ENCODE measurements around the gene TP63.

TP63 gene

DNA sequence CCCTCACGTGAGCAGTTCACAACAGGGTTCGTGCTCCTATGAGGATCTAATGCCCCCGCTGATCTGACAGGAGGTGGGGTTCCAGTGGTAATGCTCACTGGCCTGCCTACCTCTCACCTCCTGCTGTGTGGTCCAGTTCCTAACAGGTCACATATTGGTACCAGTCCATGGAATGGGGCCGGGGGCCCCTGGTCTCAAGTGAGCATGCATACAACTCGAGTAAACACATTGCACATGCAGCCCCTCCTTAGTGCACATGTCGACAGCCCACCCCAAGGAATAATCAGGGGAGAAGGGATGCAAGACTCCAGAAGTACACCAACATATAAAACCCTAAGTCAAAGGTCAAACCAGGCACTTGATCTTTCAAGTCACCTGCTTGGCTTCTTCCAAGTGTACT lies 127.0 kb downstream of the TP63 start:
- H3K27ac ChIP-seq (replicated peaks) = no peak overlapping the region
- H3K4me3 ChIP-seq (replicated peaks; ENCODE audit: insufficient read depth, low read length) = no peak overlapping the region
- DNase-seq (ENCODE audit: low read depth in 1 of 2, low spot score in 1 of 2) = no peak
- no peak for TF ChIP-seq SPI1 (IDR thresholded peaks at IDR 0.05; ENCODE audit: borderline replicate concordance, low read depth)
- no peaks in the 10 kb centered on the region for H3K27me3 ChIP-seq (ENCODE audit: insufficient read depth, poor library complexity, severe bottlenecking)

DNA sequence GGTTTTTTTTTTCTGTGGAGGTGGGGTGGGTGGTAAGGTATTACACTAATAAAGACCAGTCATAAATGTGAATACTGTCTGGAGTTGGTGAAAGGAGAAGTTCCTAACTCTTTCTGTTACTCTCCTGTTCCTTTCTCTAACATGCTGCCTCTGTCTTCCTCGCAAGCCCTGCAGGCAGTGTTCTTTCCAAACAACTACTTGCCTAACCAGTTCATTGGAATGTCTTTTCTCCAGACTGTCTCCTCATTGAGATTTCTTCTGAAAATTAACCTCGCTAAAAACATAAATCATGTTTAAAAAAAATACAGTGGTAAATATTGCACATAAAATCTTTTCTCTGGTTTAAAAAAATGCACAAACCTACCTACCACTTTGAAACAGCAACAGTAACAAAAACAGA lies 135.2 kb downstream of the TP63 start:
- DNase-seq (ENCODE audit: low read depth in 1 of 2, low spot score in 1 of 2) = no peak
- H3K4me3 ChIP-seq (replicated peaks; ENCODE audit: insufficient read depth, low read length) = no peak overlapping the region
- H3K27me3 ChIP-seq (ENCODE audit: insufficient read depth, poor library complexity, severe bottlenecking) = no peaks in the 10 kb centered on the region
- TF ChIP-seq, protein P1, sequence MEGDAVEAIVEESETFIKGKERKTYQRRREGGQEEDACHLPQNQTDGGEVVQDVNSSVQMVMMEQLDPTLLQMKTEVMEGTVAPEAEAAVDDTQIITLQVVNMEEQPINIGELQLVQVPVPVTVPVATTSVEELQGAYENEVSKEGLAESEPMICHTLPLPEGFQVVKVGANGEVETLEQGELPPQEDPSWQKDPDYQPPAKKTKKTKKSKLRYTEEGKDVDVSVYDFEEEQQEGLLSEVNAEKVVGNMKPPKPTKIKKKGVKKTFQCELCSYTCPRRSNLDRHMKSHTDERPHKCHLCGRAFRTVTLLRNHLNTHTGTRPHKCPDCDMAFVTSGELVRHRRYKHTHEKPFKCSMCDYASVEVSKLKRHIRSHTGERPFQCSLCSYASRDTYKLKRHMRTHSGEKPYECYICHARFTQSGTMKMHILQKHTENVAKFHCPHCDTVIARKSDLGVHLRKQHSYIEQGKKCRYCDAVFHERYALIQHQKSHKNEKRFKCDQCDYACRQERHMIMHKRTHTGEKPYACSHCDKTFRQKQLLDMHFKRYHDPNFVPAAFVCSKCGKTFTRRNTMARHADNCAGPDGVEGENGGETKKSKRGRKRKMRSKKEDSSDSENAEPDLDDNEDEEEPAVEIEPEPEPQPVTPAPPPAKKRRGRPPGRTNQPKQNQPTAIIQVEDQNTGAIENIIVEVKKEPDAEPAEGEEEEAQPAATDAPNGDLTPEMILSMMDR (IDR thresholded peaks at IDR 0.05; ENCODE audit: insufficient read depth, low read length) = no peak
- TF ChIP-seq GABPA (IDR thresholded peaks at IDR 0.05; ENCODE audit: low read depth) = no peak
- no peak for TF ChIP-seq SPI1 (IDR thresholded peaks at IDR 0.05; ENCODE audit: borderline replicate concordance, low read depth)
- TF ChIP-seq, protein P2, sequence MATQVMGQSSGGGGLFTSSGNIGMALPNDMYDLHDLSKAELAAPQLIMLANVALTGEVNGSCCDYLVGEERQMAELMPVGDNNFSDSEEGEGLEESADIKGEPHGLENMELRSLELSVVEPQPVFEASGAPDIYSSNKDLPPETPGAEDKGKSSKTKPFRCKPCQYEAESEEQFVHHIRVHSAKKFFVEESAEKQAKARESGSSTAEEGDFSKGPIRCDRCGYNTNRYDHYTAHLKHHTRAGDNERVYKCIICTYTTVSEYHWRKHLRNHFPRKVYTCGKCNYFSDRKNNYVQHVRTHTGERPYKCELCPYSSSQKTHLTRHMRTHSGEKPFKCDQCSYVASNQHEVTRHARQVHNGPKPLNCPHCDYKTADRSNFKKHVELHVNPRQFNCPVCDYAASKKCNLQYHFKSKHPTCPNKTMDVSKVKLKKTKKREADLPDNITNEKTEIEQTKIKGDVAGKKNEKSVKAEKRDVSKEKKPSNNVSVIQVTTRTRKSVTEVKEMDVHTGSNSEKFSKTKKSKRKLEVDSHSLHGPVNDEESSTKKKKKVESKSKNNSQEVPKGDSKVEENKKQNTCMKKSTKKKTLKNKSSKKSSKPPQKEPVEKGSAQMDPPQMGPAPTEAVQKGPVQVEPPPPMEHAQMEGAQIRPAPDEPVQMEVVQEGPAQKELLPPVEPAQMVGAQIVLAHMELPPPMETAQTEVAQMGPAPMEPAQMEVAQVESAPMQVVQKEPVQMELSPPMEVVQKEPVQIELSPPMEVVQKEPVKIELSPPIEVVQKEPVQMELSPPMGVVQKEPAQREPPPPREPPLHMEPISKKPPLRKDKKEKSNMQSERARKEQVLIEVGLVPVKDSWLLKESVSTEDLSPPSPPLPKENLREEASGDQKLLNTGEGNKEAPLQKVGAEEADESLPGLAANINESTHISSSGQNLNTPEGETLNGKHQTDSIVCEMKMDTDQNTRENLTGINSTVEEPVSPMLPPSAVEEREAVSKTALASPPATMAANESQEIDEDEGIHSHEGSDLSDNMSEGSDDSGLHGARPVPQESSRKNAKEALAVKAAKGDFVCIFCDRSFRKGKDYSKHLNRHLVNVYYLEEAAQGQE (IDR thresholded peaks at IDR 0.05; ENCODE audit: insufficient replicate concordance, low read depth) = no peak
- no peak for TF ChIP-seq POLR2AphosphoS5 (IDR thresholded peaks at IDR 0.05; ENCODE audit: low read depth)
- no peak overlapping the region for H3K27ac ChIP-seq (replicated peaks)

DNA sequence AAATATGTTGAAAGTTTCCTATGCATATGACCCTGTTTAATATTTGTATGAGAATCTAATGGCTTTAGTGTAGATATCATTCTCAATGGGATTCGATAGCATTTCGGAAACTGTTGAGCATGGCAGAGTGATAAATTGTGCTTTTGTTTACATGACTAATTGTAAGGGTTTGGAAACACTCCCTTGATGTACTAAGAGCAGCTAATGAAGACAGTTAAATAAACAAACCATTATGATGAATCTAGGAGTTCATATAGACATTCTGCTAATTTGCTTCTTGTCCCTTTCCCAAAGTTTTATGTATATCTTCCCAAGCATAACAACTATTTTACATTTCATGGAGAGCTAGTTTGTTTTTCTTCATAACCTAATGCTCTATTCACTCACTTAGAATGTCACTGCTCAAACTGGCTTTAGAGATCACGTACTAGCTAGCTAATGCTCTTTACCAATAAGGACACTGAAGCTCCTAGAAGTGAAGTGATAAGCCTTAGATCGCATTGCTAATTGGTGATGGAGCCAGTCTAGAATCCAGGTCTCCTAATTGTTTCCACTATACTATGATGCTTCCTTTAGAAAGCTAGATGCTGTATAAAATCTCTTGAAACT lies 140.8 kb downstream of the TP63 start:
- no peak overlapping the region for H3K4me3 ChIP-seq (replicated peaks; ENCODE audit: insufficient read depth, low read length)
- TF ChIP-seq, protein P2 (IDR thresholded peaks at IDR 0.05; ENCODE audit: insufficient replicate concordance, low read depth) = no peak
- TF ChIP-seq POLR2AphosphoS5 (IDR thresholded peaks at IDR 0.05; ENCODE audit: low read depth) (no peak), SPI1 (IDR thresholded peaks at IDR 0.05; ENCODE audit: borderline replicate concordance, low read depth) (no peak), GABPA (IDR thresholded peaks at IDR 0.05; ENCODE audit: low read depth) (no peak)
- TF ChIP-seq, protein P1 (IDR thresholded peaks at IDR 0.05; ENCODE audit: insufficient read depth, low read length) = no peak
- no peak for DNase-seq (ENCODE audit: low read depth in 1 of 2, low spot score in 1 of 2)
- no peaks in the 10 kb centered on the region for H3K27me3 ChIP-seq (ENCODE audit: insufficient read depth, poor library complexity, severe bottlenecking)
- H3K27ac ChIP-seq (replicated peaks) = no peak overlapping the region

DNA sequence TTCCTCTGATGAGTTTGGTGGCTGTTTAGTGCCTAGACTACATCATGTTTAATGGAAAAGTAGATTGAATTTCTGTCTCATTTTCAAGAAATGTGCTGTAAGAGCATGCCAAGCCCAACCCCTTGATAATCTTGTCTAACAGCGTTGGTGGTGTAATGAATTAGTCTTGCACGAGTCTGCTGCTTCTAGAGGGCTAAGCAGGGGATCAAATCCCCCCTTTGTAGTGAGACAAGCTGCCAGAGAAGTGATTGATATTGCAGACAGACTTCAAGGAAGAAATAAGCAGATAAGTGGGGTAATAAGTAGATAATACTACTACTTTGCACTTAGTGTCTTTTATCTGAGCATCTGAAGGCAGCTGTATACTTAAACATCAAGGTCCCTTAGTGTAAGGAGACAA lies 141.4 kb downstream of the TP63 start:
- TF ChIP-seq, protein P2 (IDR thresholded peaks at IDR 0.05; ENCODE audit: insufficient replicate concordance, low read depth) = no peak
- TF ChIP-seq GABPA (IDR thresholded peaks at IDR 0.05; ENCODE audit: low read depth) (no peak), POLR2AphosphoS5 (IDR thresholded peaks at IDR 0.05; ENCODE audit: low read depth) (no peak), SPI1 (IDR thresholded peaks at IDR 0.05; ENCODE audit: borderline replicate concordance, low read depth) (no peak)
- TF ChIP-seq, protein P1 (IDR thresholded peaks at IDR 0.05; ENCODE audit: insufficient read depth, low read length) = no peak
- Histone ChIP-seq H3K4me3 (replicated peaks; ENCODE audit: insufficient read depth, low read length) (no peak overlapping the region), H3K27me3 (ENCODE audit: insufficient read depth, poor library complexity, severe bottlenecking) (no peaks in the 10 kb centered on the region), H3K27ac (replicated peaks) (no peak overlapping the region)
- no peak for DNase-seq (ENCODE audit: low read depth in 1 of 2, low spot score in 1 of 2)
